Nephron progenitor cell (in vitro differentiated cells): ENCODE data around the gene SRP68.

Experiments used
- DNase-seq: peaks from one replicate; pipeline ENCODE4 v3.0.0; 2021
- H3K27ac Mint-ChIP-seq: 2 replicates; pipeline ENCODE4 v1.8.0; 2021; ENCODE audit warnings: mild to moderate bottlenecking, moderate library complexity, mixed read lengths
- H3K27me3 Mint-ChIP-seq: 2 replicates; pipeline ENCODE4 v1.8.0; 2021; ENCODE audit warnings: mild to moderate bottlenecking, low read depth, mixed read lengths; ENCODE audit not compliant: poor library complexity
- H3K36me3 Mint-ChIP-seq: 2 replicates; pipeline ENCODE4 v1.8.0; 2021; ENCODE audit warnings: low read depth, mixed read lengths
- H3K4me1 Mint-ChIP-seq: 2 replicates; pipeline ENCODE4 v1.8.0; 2021; ENCODE audit warnings: mixed read lengths
- H3K4me3 Mint-ChIP-seq: 2 replicates; pipeline ENCODE4 v1.8.0; 2021; ENCODE audit warnings: mild to moderate bottlenecking, moderate library complexity, mixed read lengths
- H3K9me3 Mint-ChIP-seq: 2 replicates; pipeline ENCODE4 v1.8.0; 2021; ENCODE audit warnings: mild to moderate bottlenecking, moderate library complexity, mixed read lengths
- TF ChIP-seq, protein P1 (sequence below): fragments of 200-600 bp; sonication (generic); IDR thresholded peaks from 2 replicates; pipeline ENCODE4 v1.5.0; 2021; ENCODE audit warnings: antibody characterized with exemption

SRP68 gene

DNA sequence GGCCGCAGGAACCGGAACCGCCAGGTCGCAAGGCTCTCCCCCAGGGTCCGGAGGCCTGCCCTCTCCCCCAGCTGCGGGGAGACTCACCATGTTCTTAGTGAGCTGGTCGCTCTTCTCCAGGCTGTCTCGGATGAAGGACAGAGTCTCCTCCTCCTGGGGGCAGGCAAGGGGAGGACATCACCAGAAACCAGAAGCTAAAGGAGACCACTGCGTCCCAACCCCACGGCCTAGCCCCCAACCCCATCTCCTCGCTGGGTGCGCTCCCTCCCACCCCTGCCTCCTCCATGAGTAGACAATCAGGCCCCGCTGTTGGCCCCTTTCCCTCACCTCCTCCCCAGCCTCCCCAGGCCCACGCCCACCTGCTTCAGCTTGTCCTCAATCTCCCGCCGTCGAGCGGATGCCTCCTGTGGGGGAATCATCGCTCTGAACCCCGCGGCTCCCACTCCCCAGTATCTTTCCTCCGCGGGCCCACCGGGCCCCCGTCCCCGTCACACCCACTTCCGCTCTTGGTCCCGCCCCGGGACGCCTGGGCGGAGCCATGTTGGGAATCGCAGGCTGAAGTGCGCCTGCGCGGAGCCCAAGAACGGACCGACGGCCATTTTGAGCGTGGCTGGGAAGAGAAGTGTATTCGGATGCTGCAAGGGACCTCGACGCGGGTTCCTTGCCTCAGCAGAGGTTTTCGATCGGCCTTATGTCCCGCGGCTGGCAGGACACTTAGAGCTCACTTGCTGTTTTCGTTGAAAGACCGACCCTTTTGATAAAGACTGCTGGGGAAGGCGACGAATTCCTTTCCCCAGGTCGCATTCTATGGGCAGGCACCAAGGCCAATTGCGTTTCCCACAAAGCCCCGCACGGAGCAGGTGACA lies 31.2 kb upstream of the SRP68 start, which contains the start of gene EXOC7:
Gene EXOC7, minus strand, starts transcription at position 514 of the 866 bp plus-strand sequence. Its CDS starts 95 bp downstream, at position 419.
- peak within 1 kb of the TSS; percentile 92 for H3K4me3 Mint-ChIP-seq
- DNase-seq: peak; percentile 94
- TF ChIP-seq, protein P1, sequence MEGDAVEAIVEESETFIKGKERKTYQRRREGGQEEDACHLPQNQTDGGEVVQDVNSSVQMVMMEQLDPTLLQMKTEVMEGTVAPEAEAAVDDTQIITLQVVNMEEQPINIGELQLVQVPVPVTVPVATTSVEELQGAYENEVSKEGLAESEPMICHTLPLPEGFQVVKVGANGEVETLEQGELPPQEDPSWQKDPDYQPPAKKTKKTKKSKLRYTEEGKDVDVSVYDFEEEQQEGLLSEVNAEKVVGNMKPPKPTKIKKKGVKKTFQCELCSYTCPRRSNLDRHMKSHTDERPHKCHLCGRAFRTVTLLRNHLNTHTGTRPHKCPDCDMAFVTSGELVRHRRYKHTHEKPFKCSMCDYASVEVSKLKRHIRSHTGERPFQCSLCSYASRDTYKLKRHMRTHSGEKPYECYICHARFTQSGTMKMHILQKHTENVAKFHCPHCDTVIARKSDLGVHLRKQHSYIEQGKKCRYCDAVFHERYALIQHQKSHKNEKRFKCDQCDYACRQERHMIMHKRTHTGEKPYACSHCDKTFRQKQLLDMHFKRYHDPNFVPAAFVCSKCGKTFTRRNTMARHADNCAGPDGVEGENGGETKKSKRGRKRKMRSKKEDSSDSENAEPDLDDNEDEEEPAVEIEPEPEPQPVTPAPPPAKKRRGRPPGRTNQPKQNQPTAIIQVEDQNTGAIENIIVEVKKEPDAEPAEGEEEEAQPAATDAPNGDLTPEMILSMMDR: no peak
- H3K36me3 Mint-ChIP-seq: peaks cover 31% of the 10 kb centered on the region
- peak within 1 kb of the TSS; percentile 78 for H3K27ac Mint-ChIP-seq
- no peaks in the 10 kb centered on the region for H3K9me3 Mint-ChIP-seq
- H3K4me1 Mint-ChIP-seq: peaks cover 12% of the 10 kb centered on the region
- H3K27me3 Mint-ChIP-seq: peaks cover 3% of the 10 kb centered on the region

DNA sequence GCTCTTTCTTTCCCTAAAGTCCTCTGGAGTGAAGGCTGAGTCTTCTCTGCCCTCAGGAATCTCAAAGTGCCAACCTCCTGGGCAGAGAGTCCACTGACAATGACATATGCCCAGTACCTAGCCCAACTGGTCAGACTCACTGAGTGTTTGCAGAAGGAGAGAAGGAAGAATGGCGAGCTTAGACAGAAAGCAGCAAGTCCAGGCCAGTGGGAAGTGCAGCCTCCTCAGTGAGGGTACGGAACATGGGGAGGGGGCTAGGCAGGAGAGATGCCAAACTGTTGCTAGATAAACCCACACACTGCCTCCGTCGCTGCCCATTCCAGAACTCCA lies 30.6 kb upstream of the SRP68 start:
- Mint-ChIP-seq H3K4me1 (peaks cover 12% of the 10 kb centered on the region), H3K27me3 (peaks cover 3% of the 10 kb centered on the region), H3K4me3 (peak overlapping the region; percentile 92), H3K9me3 (no peaks in the 10 kb centered on the region), H3K36me3 (peaks cover 37% of the 10 kb centered on the region), H3K27ac (peak overlapping the region; percentile 5)
- TF ChIP-seq, protein P1: no peak
- no peak for DNase-seq

DNA sequence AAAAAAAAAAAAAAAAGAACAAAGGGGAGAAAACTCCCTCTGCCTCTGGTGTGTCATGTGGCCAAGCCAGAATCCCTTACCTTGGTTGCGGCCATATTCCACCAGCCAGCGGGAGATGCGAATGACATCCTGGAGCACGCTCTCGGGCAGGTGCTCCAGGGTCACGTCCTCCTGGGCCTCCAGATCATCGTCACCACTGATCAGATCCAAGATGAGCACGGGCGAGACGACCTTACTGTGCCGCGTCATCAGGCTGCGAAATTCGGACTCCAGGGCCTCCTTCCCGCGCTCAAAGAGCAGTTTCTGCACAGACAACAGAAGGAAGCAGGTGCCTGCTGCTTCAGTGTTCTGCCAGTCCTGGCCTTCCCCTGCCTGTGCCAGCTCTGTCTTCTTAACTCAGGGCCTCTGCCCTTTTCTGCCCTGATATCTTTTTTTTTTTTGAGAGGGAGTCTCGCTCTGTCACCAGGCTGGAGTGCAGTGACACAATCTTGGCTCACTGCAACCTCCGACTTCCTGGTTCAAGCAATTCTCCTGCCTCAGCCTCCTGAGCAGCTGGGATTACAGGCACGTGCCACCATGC lies 25.5 kb upstream of the SRP68 start:
- no peaks in the 10 kb centered on the region for H3K9me3 Mint-ChIP-seq
- peaks cover 3% of the 10 kb centered on the region for H3K4me1 Mint-ChIP-seq
- no peaks in the 10 kb centered on the region for H3K27me3 Mint-ChIP-seq
- DNase-seq: no peak
- TF ChIP-seq, protein P1: no peak
- peaks cover 69% of the 10 kb centered on the region for H3K36me3 Mint-ChIP-seq
- H3K27ac Mint-ChIP-seq: no peak overlapping the region
- no peak overlapping the region for H3K4me3 Mint-ChIP-seq

DNA sequence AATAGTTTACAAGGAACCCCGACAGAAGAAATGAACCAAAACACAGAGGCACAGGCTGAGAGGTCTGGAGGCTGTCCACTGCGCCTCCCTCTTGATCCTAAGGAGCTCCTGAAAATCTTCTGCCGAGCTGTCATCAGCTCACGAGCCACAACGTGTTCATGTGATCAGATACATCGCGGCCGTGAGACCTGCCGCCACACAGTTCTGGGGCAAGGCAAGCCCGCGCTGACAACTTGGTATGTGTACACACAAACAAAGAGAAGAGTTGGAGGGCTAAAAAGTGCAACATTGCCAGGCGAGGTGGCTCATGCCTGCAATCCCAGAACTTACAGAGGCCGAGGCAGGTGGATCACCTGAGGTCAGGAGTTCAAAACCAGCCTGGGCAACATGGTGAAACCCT lies 23.6 kb upstream of the SRP68 start:
- TF ChIP-seq, protein P1: no peak
- DNase-seq: no peak
- Mint-ChIP-seq H3K36me3 (peaks cover 60% of the 10 kb centered on the region), H3K4me3 (no peak overlapping the region), H3K4me1 (no peaks in the 10 kb centered on the region), H3K9me3 (no peaks in the 10 kb centered on the region), H3K27me3 (no peaks in the 10 kb centered on the region), H3K27ac (no peak overlapping the region)

DNA sequence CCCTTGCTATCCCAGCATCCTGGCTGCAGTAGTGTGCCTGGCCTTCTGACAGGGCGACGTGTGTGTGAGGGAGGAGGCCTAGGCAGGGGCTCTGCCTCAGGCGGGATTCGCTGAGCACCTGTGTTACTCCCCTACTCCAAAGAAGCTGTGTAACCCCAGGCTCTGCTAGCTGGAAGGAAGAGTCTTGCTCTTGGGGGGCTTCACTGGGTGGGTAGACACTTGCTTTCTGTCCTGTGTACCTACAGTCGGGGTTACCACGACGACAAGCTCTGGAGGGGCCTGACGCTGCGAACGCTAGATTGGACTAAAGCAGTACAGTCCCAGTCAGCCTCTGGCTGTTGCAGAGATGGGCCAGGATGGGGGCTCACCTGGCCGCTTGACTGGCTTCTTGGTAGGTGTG lies 21.7 kb upstream of the SRP68 start:
- H3K36me3 Mint-ChIP-seq: peaks cover 48% of the 10 kb centered on the region
- H3K9me3 Mint-ChIP-seq: no peaks in the 10 kb centered on the region
- no peak overlapping the region for H3K27ac Mint-ChIP-seq
- TF ChIP-seq, protein P1: no peak
- H3K27me3 Mint-ChIP-seq: no peaks in the 10 kb centered on the region
- H3K4me1 Mint-ChIP-seq: no peaks in the 10 kb centered on the region
- no peak for DNase-seq
- no peak overlapping the region for H3K4me3 Mint-ChIP-seq
